ENCODE results near the gene BRINP1. TPM values are rescaled to one million over a fixed set of nuclear protein-coding genes. Genes with fewer than 3 reads are reported as not detected.

BRINP1 gene
- total RNA-seq, 4 donors from 2014 or later = not detected

GRCh38 chr9:119156354-119156753 lies 212.9 kb downstream of the BRINP1 start:
- Histone ChIP-seq H3K36me3 (no peaks in the 10 kb centered on the region), H3K27me3 (no peaks in the 10 kb centered on the region), H3K4me1 (no peaks in the 10 kb centered on the region), H3K27ac (no peak overlapping the region), H3K9me3 (no peaks in the 10 kb centered on the region), H3K4me3 (no peak overlapping the region)
- TF ChIP-seq POLR2A (IDR thresholded peaks at IDR 0.05) (no peak), EP300 (IDR thresholded peaks at IDR 0.05) (no peak)
- TF ChIP-seq, protein P1, sequence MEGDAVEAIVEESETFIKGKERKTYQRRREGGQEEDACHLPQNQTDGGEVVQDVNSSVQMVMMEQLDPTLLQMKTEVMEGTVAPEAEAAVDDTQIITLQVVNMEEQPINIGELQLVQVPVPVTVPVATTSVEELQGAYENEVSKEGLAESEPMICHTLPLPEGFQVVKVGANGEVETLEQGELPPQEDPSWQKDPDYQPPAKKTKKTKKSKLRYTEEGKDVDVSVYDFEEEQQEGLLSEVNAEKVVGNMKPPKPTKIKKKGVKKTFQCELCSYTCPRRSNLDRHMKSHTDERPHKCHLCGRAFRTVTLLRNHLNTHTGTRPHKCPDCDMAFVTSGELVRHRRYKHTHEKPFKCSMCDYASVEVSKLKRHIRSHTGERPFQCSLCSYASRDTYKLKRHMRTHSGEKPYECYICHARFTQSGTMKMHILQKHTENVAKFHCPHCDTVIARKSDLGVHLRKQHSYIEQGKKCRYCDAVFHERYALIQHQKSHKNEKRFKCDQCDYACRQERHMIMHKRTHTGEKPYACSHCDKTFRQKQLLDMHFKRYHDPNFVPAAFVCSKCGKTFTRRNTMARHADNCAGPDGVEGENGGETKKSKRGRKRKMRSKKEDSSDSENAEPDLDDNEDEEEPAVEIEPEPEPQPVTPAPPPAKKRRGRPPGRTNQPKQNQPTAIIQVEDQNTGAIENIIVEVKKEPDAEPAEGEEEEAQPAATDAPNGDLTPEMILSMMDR (IDR thresholded peaks at IDR 0.05) = no peak
- WGBS, 2 donors = 80 to 81% methylated on average over 3 of the region's 3 CpGs
- no peak for DNase-seq (ENCODE audit: low spot score in 2 of 2)

- no peaks in the 10 kb centered on the region for H3K4me1 ChIP-seq
- DNase-seq (ENCODE audit: low spot score in 2 of 2) = no peak
- H3K36me3 ChIP-seq = no peaks in the 10 kb centered on the region
- WGBS, 2 donors = 71 to 75% methylated on average over 2 of the region's 2 CpGs
- H3K27me3 ChIP-seq = no peaks in the 10 kb centered on the region
- H3K4me3 ChIP-seq = no peak overlapping the region
- no peaks in the 10 kb centered on the region for H3K9me3 ChIP-seq
- TF ChIP-seq EP300 (IDR thresholded peaks at IDR 0.05) (no peak), POLR2A (IDR thresholded peaks at IDR 0.05) (no peak)
- TF ChIP-seq, protein P1 (IDR thresholded peaks at IDR 0.05) = no peak
- no peak overlapping the region for H3K27ac ChIP-seq
These were observed 214.7 kb downstream of the BRINP1 start for GRCh38 chr9:119154527-119154926.

GRCh38 chr9:119153402-119153801 lies 215.8 kb downstream of the BRINP1 start:
- Histone ChIP-seq H3K4me1 (no peaks in the 10 kb centered on the region), H3K27me3 (no peaks in the 10 kb centered on the region), H3K36me3 (no peaks in the 10 kb centered on the region), H3K27ac (no peak overlapping the region), H3K4me3 (no peak overlapping the region), H3K9me3 (no peaks in the 10 kb centered on the region)
- DNase-seq (ENCODE audit: low spot score in 2 of 2) = no peak
- no peak for TF ChIP-seq EP300 (IDR thresholded peaks at IDR 0.05)
- TF ChIP-seq POLR2A (IDR thresholded peaks at IDR 0.05) = no peak
- TF ChIP-seq, protein P1 (IDR thresholded peaks at IDR 0.05) = no peak
- 75 to 83% methylated on average over 2 of the region's 2 CpGs for WGBS, 2 donors

GRCh38 chr9:119148855-119149254 lies 220.4 kb downstream of the BRINP1 start:
- 65 to 71% methylated on average over 4 of the region's 4 CpGs for WGBS, 2 donors
- TF ChIP-seq POLR2A (IDR thresholded peaks at IDR 0.05) (no peak), EP300 (IDR thresholded peaks at IDR 0.05) (no peak)
- no peaks in the 10 kb centered on the region for H3K27me3 ChIP-seq
- no peaks in the 10 kb centered on the region for H3K9me3 ChIP-seq
- H3K36me3 ChIP-seq = no peaks in the 10 kb centered on the region
- H3K4me1 ChIP-seq = no peaks in the 10 kb centered on the region
- no peak overlapping the region for H3K27ac ChIP-seq
- no peak for DNase-seq (ENCODE audit: low spot score in 2 of 2)
- H3K4me3 ChIP-seq = no peak overlapping the region

- Histone ChIP-seq H3K27ac (no peak overlapping the region), H3K27me3 (no peaks in the 10 kb centered on the region), H3K4me1 (no peaks in the 10 kb centered on the region), H3K4me3 (no peak overlapping the region), H3K36me3 (no peaks in the 10 kb centered on the region), H3K9me3 (no peaks in the 10 kb centered on the region)
- no peak for DNase-seq (ENCODE audit: low spot score in 2 of 2)
- TF ChIP-seq, protein P1 (IDR thresholded peaks at IDR 0.05) = no peak
- TF ChIP-seq POLR2A (IDR thresholded peaks at IDR 0.05) = no peak
- TF ChIP-seq EP300 (IDR thresholded peaks at IDR 0.05) = no peak
- 86 to 90% methylated on average over 2 of the region's 2 CpGs for WGBS, 2 donors
These were observed 231.8 kb downstream of the BRINP1 start for GRCh38 chr9:119137479-119137878.

DNA sequence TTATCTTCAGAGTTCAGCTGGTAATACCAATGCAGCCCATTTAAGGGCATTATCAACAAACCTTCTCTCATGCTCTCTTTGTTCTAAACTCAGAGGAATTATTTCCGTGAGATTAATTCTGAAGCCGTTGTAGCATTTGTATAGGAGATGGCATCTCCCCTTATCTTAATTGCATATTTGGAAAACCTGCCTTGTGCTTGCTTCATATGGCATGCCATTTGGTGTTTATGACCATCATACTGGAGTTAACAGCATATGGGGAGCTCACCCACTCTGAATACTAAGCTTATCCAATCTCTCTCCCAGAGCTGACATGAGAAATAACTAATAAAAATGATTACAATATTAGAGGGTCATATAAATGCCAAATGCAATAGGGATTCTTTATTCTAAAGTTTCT lies 243.2 kb downstream of the BRINP1 start:
- Histone ChIP-seq H3K36me3 (no peaks in the 10 kb centered on the region), H3K27ac (no peak overlapping the region), H3K4me3 (no peak overlapping the region), H3K27me3 (no peaks in the 10 kb centered on the region), H3K9me3 (no peaks in the 10 kb centered on the region), H3K4me1 (no peaks in the 10 kb centered on the region)
- WGBS, 2 donors = 48 to 61% methylated on average over 2 of the region's 2 CpGs
- TF ChIP-seq EP300 (IDR thresholded peaks at IDR 0.05) = no peak
- no peak for TF ChIP-seq POLR2A (IDR thresholded peaks at IDR 0.05)
- TF ChIP-seq, protein P1 (IDR thresholded peaks at IDR 0.05) = no peak
- DNase-seq (ENCODE audit: low spot score in 2 of 2) = no peak

Measured in tibial nerve (tissue), 4 donors.